GM19238 (cell line): ENCODE data around the gene ZNFX1.
"Not testable (repeated sequence)": the region's sequence is repeated elsewhere in the genome, so short reads cannot be mapped to it uniquely, and the experiment has no call there.

Experiments used
- DNase-seq: peaks from one replicate; pipeline ENCODE4 v3.0.0; 2011; ENCODE audit warnings: low spot score; ENCODE audit not compliant: insufficient read length

The ZNFX1 gene

DNA sequence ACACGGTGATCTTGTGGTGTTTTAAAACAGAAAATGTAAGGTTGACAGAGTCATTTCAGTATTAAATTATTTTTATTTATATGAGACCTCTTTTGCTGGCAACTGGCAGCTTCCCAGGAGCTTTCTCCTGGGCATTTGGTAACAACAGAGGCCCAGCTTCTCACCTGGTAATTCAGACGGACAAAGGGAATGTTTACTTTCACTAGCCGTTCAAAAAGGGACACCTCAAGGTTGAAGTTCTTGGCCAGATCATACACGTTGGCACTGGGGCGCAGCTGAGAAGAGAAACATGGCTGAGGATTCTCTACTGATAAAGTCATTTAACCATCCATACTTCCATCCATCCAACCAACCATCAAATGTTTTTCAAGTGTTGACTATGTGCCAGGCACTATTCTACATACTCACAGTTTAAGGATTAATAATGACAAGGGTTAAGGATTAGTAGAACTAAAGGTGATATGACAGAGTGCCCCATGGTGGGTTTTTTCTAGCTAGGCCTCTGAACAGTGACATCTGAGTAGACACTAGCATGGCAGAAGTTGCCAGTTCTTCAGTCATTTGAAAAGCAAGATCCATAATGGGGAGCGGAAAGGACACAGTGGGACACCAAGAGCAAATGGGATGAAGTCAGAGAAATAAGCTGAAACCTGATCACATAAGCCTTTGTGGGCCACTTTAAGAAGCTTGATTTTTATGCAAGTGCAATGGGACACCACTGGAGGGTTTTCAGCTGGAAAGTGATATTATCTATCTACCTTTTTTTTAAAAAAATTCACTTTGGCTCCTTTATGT is 25.1 kb downstream of the ZNFX1 start:
- no peak for DNase-seq

DNA sequence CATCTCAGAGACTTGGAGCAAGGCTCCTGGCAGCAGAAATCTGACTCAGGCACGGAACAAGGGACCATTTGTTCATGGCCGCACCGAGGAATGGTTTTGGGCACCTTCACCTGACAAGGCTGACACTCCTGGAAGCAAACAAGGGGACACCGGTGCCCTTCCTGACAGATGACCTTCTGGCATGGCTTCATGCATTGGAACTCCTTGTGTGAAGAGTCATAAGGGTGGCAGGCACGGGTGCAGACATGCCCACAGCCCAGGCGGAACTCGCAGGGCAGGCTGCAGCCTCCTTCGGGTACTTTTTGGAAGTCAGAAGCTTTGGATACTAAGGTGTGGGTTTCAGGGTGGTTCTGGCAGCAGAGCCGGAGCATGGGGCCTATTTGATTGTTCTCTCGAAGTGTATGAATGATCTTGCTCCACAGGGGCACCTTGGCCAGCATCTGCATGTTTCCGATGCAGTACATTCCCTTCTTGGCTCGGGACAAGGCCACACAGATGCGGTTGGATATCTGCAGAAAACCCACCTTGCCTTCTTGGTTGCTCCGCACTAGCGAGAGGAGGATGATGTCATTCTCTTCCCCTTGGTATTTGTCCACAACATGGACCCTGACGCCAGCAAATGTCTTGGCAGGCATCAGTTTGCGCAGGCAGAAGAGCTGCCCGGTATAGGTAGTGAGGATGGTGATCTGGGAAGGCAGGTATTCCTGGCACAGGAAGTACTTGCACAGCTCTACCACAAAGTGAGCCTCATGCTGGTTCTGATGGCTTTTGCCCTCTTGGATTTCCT is 28.8 kb downstream of the ZNFX1 start:
- DNase-seq: no peak

DNA sequence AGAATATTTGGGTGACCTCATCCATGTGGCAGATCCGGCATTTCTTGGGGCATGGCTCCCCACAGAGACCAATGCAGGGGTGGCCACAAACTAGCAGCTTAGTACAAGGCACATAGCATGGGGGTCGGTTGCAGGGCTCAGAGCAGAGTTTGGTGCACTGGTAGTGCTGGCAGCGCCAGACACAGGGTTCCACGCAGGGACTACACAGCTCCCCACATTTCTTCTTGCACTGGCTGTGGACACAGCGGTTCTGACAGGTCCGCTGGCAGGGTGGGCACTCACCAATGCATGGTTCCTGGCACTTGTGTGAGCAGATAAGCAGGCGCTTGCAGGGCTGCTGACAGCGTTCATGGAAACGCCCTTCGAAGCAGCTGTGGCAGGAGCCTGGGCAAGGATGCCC is 29.6 kb downstream of the ZNFX1 start:
- DNase-seq: no peak

DNA sequence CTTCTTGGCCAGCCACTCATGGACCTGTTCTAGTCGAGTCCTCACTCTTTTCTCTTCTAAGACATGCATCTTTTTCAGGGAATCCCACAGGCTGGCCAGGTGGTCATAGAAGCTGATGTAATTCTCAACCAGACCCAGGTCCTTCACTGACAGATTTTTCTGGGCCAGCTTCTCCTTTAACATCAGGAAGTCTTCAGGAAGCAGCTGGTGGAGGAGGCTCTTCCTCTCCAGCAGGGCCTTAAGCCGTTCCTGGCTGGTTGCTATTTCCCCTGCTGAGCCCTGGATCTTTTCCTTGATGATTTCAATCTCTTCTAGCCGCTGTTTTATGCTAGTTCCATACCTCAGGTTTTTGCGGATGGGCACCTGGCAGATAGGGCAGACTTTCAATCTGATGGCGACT is 30.1 kb downstream of the ZNFX1 start:
- no peak for DNase-seq

DNA sequence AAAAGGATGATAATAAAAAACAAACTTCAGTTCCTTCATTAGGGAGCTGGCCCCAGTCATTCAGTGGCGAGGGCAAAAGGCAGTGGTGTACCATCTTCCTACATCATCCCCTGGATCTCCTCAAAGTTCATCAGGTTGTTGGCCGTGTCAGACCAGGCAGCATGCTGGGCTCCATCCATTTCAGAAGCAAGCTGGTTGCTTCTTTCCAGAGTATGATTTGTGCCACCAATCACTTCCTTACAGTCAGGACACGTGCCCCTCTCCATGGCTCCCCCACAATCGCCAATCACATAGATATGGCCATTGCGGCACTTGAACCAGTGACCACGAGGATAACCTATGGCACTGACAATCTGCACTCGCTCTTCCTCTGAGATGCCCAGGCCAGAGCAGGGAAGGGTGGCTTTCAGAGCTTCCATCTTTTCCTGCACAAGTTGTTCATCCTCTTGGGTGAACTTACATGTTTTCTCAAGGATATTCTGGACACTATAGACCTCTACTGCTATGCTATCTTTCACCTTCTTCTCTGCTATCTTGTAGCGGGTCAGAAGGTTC is 30.6 kb downstream of the ZNFX1 start:
- DNase-seq: no peak

DNA sequence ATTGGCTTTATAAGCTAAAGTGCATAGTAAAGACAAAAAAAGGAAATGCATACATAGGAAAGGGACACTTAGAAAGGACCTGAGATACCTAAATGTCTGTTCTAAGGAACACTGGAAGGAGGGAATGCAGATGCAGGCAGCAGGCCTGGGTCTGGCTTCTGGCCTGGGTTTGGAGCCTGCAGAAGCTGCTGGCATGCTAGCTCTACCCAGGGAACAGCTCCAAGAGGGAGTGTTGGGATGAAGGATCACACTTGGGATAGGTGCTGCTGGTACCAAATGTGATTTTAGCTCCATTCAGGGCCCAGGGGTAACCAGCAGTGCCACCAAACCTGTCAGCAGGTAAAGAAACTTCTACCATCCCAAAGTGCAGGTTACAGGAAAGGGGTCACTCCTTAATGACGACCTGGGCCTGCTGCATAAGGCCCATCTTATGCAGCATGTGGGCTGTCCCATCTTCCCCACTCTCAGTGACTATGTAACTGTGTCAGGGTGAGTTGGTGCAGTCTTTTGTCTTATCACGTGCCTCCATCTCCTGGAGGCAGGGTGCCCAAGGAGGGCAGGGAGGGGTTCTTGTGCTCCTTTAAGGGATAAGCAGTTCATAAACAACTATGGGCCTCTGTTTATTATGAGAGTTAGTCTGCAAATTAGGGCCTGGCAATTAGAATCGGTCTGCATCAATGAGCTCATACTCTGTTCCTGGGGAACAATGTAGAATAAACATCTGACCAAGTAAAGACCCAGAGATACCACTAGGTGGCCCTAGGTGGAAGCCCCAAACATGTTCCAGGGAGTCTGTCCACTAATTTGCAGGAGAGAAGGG is 31.7 kb downstream of the ZNFX1 start:
- peak; percentile 36 for DNase-seq

DNA sequence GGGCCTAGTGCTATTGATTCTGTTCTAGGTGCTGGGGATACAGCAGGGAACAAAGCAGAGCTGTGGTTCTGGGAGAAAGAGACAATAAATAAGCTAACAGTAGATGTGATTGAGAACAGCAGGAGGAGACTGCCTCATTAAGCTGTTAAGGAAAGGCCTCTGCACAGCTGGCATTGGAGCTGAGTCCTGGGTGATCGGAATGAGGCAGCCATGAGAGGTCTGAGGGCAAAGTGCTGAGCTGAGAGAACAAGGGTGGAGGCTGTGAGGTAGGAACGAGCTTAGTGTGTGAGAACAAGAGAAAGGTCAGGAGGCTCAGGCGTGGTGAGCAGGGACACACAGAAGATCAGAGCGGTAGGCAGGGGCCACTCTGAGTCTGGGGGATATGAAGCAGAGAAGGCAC is 40.3 kb downstream of the ZNFX1 start:
- DNase-seq: no peak

DNA sequence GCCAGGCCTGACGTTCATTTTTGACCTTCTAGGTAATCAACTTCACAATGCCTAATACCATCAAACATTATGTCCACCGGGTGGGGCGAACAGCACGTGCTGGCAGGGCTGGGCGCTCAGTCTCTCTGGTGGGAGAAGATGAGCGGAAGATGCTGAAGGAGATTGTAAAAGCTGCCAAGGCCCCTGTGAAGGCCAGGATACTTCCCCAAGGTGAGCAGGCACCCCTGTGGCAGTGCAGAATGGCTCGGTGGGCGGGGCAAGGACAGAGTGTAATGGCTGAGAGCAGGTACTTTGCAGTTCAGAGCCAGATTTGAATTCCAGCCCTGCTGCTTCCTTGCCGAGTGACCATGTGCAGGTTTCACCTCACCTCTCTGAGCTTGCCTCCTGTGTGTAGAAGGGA is 41.6 kb downstream of the ZNFX1 start:
- no peak for DNase-seq

DNA sequence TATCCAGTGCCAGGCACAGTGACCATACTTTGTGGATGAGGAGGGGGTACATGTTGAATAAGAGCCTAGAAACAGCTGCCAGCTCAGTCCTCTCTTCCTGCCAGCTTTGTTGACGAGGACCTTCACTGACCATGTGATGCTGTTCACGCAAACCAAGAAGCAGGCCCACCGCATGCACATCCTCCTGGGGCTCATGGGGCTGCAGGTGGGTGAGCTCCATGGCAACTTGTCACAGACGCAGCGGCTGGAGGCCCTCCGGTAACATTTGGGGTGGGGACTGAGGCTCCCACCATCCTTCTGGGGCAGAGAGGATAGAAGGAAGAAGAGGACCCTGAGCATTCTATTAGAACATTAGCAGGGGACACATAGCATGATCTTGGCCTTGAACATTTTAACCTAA is 43.0 kb downstream of the ZNFX1 start:
- DNase-seq: no peak

DNA sequence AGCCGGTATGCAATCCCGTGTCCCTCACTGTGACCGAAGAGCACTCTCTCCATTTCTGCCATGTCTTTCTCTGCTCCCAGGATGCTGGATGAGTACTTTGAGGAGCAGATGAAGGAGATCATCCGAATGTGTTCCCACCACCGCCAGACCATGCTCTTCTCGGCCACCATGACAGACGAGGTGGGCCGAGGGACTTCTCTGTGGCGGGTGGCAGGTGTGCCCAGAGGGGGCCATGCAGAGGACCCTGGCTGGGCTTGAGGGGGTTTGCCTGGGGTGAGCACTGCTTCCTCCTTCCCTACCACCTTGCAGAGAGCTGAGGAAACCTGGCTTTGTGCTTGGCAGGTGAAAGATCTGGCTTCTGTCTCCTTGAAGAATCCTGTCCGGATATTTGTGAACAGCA is 44.6 kb downstream of the ZNFX1 start:
- DNase-seq: no peak

DNA sequence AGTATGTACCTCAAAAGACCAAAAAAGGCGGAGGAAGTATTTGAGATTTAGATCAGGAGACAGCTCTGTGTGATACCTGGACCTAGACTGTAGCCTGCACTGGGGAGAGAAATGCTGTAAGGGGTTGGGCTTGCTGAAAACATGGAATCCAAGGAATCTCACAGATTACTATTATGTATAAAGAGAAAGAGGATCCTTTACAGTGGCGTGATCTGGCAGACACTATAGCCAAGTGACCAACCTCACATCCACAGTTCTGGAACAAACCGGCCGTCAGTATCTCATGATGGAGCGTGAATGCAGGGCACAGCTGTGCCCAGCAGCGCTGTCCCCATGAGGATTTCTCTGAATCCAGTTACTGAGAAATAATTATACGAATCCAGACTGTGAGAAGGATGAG is 46.4 kb downstream of the ZNFX1 start:
- DNase-seq: no peak

DNA sequence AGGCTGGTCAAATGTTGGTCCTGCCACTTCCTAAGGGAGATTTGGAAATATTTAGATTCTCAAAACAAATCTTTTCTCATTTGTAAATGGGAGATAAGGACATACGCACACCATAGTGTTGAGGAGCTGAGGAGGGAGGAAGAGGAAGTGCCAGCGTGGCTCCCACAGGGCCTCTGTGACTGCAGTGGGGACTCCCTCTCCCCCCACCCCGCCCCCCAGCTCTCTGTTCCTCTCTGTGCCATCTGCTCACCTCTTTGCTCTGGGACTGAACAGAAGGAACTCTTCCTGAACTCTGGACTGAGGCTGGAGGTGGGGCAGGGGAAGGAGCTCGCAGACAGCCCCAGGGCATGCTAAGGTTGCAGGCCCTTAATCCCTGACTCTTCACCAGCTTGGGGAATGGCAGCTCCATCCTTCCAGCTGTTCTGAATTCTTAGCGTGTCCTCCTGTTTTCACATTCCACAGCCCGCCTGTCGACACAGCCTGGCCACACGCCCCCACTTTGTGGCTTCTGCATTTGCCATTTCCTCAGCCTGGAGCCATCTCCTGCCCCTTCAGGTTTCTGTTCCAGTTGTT is 47.2 kb downstream of the ZNFX1 start:
- no peak for DNase-seq

DNA sequence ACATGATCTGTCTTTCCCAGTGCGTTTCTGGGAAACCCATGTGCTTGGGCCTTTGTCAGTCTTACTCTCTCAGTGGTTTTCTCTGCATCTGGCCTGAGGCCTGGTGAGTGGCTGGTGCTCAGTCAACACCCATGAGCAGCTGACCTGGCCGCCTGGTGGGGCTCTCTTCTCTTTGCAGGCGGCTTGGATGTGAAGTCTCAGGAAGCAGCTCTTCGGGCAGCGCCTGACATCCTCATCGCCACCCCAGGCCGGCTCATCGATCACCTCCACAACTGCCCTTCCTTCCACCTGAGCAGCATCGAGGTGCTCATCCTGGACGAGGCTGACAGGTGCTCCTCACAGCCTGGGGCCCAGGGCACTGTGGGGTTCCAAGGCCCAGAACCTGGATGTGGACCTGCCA is 47.8 kb downstream of the ZNFX1 start:
- no peak for DNase-seq

DNA sequence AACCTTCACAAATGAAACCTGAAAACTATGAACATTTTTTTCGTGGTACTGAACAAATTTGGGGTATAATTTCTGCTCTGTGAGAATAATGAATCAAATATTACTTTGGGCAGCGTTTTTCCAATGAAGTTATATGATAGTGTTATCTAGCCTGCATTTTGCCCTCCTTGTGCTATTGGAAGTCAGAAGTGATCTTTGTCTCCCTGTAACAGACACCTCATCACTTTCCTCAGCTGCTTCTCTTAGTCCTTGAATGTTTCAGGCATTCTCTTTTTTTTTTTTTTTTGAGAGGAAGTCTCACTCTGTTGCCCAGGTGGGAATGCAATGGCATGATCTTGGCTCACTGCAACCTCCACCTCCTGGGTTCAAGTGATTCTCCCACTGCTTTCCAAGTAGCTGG is 48.5 kb downstream of the ZNFX1 start:
- no peak for DNase-seq

DNA sequence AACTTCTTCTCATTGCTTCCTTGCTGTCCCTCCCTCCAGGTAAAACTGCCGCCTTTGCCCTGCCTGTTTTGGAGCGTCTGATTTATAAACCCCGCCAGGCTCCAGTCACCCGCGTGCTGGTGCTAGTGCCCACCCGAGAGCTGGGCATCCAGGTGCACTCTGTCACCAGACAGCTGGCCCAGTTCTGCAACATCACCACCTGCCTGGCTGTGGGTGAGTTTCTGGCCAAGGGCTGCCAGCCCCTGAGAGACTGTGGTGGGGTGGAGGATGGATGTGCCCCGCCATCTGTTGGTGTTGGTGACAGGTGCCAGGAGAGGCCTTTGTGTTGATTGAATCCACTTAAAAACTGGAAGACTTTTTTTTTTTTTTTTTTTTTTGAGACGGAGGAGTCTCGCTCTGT is 49.2 kb downstream of the ZNFX1 start:
- no peak for DNase-seq

DNA sequence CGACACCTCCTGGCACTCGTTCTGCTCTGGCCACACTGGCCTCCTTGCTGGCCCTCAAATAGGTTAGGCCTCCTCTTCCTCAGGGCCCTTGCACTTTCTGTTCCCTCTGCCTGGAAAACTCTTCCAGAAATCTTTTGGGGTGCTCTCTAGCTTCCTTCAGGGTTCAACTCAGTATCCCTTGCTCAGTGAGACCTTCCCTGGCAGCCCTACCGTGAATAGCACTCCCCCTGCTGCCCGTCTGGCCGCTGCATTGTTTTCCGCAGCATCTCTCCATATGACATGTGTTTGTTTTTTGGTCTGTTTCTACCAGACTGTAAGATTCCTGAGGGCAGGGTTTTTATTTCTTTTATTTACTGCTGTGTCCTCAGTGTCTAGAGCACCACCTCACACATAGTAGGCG is 52.0 kb downstream of the ZNFX1 start:
- no peak for DNase-seq

DNA sequence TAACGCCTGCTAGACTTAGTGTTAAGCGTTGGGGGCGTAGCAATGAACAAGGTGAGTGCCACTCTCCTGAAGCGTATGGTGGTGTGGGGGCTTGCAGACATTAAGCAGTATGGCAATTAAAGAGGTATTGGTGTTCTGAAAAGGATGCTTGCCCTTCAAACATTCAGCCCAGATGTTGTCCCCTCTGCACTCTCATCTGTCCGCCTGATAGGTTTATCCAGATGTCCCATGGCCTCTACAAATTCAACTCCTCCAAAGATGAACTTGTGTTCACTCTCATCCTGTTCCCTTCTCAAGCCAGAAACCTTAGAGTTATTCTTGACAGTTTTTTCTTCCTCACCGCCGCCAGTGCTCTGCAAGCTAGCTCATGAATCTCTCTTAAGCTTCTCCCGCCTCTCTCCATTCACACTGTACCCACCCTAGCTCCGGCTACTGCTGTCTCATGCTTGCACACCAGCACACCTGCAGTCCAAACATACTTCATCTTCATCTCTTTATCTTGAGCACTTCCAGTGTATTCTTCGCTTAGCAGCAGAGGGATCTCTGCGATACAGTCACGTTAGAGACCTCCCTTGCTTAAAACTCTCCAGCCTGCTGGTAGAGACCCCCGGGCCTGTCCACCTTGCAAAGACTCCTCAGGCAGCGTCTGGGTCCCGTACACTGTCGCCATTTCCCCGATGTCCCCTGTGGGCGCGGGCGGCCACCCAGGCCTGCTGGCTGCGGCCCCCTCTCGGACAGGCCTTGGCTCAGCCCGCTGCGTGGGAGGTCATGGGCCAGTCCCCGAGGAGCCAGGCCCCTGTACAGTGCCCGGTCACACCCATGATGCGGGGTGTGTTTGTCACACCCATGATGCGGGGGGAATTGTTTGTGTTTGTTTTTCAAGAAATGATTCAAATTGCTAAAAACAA is 57.7 kb downstream of the ZNFX1 start:
- no peak for DNase-seq

DNA sequence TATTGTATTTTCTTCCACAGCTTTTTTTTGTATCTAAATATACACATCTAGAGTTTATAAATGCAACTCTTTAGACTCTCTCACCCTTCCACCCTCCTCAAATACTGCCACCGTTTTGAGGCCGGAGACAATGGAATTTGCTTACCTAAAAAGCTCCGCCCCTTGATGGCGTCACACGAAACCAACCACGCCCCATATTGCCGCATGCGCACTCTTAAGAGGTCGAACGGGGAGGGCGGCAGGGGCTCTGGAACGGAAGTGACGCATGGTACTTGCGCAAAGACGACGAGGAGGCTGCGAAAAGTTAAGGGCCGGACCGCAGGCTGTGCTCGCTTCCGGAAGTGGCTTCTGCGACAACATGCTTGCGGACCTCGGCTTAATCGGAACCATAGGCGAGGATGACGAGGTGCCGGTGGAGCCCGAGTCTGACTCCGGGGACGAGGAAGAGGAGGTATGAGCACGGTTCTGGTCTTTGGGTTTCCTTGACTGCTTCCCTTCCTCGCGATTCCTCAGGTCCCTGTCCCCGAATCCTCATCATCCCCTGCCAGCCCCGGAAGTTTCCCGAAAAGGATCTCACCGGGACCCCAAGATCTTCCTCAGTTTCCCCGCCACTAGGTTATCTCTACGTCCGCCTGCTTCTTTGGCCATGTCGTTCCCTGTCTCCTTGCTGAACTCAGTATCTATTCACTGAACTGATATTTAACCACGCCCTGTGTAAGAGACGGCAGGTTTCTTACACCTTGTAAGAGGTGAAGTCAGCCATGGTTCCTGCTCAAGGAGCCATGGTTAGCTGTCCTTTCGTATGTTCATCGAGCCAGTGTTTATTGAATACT is 58.5 kb downstream of the ZNFX1 start, which contains the start of gene DDX27:
Gene DDX27, plus strand, starts transcription at position 326 of the 833 bp plus-strand sequence. Its CDS starts 33 bp downstream, at position 359.
- peak; percentile 85 for DNase-seq

DNA sequence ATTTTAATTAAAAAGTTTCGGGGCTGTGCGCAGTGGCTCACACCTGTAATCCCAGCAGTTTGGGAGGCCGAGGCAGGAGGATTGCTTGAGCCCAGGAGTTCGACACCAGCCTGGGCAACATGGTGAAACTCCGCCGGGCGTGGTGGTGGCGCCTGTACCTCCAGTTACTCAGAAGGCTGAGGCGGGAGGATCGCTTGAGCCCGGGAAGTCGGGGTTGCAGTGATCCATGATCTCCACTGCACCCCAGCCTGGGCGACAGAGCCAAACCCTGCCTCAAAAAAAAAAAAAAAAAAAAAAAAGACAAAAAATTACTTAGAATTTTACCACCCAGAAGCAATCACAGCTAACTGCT is 59.1 kb downstream of the ZNFX1 start:
- DNase-seq: not testable (repeated sequence)
